Left renal pelvis (tissue), 4 donors: ENCODE measurements around the gene TVP23C. TPM values are rescaled to one million over a fixed set of nuclear protein-coding genes. Genes with fewer than 3 reads are reported as not detected.

Experiments used
- DNase-seq, 4 donors: peaks; one replicate each; pipeline ENCODE4 v3.0.0-alpha.2; 2013; ENCODE audit warnings: low read depth in 4 of 4, low spot score in 3 of 4
- polyA plus RNA-seq, 4 donors: library from polyadenylated mRNA; unstranded; fragments of 120-200 nt; gene quantifications; one replicate each; pipeline ENCODE4 v1.2.1, GENCODE V29; 2013; ENCODE audit not compliant: insufficient read length in 4 of 4

TVP23C gene
- polyA plus RNA-seq, 4 donors: 12.8 to 17.7 (median 15.3) TPM

DNA sequence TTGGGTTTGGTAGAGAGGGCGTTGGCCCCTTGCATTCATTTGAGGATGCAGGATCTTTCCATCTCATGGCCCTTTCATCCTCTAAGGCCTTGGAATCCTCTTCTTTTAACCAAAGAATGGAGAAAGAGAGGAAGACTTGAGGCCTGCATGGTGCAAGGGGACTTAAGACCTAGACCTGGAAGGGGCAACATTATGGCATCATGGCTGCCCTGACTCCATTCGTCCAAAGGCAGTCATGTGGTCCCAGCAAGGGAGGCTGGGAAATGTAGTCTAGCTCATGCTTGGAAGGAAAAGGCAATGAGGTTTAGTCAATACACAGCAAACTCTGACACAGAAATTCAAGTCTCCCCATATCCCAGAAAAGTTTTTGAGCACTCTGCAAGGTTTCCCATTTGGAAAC, 65.2 kb downstream of the TVP23C start:
- DNase-seq: no peak

DNA sequence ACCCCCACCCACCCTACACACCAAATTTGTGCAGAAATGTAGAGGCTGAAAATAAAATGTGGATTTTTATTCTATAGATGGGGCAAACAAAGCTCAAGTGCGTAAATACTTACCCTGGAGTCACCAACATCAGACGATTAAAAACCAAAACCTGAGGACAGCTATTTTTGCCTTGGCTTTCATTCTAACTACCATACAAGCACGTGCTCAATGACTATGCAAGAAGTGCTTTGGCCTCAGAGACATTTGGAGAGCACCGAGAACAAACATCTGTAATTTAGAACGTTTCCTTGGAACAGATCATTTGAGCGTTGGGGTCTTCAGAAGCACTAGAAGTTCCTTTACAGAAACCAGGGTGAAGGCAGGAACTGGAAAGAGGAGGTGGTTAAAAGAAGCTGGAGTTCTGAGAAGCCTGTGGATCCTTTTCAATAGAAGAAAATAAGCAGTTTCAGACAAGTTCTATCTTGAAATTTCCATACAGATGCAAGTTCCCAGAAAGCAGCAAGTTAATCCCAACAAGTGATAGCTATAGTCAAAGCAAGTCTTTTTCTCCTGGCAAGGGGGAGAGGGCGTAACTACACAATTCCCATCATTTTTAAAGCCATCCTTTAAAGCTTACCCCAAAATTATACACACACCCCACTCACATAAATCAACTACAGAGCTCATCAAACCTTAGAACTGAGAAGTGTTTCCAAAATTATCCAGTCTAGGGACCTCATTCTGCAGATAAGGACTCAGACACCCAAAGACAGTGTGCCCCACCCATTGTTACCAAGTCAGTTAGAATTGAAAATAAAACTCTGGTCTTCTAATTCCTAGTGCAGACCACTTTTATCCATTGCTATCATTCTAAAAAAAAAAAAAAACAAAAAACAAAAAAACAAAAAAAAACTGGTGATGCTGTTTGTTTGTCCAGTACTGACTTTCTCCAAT, 66.3 kb downstream of the TVP23C start:
- DNase-seq: no peak

DNA sequence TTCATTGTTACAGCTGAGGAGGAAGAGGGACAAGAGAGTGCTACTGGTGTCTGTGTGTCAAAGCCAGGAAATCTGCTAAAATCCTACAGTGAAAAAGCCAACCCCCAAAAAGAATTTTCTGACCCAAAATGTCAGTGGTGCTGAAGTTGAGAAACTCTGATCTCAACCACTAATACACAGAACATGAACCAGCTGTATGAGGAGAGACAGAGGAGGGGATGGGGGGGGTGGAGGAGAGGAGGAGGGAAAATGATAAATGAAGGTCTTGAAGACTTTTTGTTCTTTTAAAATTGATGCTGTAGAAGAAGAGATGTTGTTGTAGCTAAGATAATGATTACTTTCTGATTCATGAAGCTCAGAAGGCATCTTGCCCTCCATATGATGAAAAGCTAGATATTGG, 68.5 kb downstream of the TVP23C start:
- DNase-seq: no peak

GRCh38 chr17:15493693-15494035, 69.6 kb downstream of the TVP23C start:
- DNase-seq: no peak

GRCh38 chr17:15492791-15493692, 70.2 kb downstream of the TVP23C start:
- no peak for DNase-seq

- no peak for DNase-seq
These were observed 71.1 kb downstream of the TVP23C start for GRCh38 chr17:15492186-15492585.

GRCh38 chr17:15490634-15491261, 72.5 kb downstream of the TVP23C start:
- DNase-seq: no peak

DNA sequence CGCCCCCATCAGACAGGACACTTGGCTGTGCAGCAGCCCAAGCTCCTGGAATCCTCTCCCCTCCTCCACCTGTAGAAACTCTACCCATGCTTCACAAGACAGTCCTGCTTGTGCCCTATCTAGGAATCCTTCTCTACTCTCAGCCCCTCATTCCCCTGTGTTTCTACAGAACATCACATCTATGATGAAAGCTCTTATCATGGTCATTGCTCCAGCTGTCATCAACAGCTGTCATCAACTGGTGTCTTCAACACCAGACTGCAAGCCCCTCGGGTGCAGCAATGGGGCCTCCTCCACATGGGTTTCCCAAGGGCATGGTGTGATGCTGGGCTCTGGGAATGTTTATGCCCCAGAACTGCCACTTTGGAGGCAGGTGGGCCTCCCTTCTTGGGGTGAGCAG, 74.7 kb downstream of the TVP23C start:
- no peak for DNase-seq

- DNase-seq: no peak
These were observed 78.2 kb downstream of the TVP23C start for GRCh38 chr17:15485045-15485444.

DNA sequence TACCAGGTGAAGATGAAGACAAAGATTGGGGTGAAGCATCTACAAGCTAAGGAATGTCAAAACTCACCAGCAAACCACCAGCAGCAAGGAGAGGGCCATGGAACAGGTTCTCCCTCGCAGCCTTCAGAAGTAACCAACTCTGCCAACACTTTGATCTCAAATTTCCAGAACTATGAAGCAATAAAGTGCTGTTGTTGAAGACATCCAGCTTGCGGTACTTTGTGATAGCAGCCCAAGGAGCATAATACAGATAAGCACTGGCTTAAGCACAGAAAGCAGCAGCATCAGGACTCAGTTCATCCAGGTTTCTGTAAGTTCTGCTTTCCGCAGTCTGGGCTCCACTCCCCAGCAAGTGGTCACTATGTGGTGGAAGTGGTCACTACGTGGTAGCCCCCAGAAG, 79.9 kb downstream of the TVP23C start:
- no peak for DNase-seq

DNA sequence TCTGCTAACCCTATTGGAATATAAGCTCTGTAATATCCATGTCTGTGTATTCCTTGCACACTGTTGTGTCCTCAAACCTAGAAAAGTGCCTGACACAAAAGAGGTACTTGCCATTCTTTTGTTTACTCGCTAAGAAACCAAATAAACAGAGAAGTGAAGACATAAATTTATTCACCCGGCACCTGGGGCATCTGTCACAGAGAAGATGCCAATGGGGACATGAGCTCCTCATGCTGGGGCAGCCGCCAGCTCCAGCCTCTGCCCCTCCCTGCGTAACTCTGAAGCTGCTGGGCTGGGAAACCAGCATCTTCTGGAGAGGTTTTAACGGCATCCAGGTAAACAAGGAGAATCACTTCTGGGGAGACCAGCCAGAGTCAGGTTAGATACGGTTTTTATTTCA, 80.8 kb downstream of the TVP23C start:
- DNase-seq: no peak

DNA sequence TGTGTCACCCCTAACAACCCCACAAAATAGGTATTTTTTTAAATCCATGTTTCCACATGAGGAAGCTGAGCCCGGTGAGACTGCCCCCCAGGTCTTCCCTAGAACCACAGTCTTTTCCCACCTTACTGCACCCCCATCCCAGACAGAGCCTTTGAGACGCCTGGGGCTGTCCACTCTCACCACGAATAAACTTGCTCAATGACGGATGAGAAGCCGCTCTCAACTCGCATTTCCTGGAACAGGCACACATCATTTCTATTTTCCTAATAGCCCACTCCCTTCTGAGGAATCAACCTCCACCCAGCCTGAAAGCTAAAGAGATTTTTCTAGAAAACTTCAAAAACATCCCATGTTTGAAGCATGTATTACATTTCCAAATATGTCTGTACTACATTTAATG, 81.8 kb downstream of the TVP23C start:
- DNase-seq: no peak

GRCh38 chr17:15480204-15480603, 83.1 kb downstream of the TVP23C start:
- DNase-seq: no peak

GRCh38 chr17:15479703-15480102, 83.6 kb downstream of the TVP23C start:
- DNase-seq: no peak

DNA sequence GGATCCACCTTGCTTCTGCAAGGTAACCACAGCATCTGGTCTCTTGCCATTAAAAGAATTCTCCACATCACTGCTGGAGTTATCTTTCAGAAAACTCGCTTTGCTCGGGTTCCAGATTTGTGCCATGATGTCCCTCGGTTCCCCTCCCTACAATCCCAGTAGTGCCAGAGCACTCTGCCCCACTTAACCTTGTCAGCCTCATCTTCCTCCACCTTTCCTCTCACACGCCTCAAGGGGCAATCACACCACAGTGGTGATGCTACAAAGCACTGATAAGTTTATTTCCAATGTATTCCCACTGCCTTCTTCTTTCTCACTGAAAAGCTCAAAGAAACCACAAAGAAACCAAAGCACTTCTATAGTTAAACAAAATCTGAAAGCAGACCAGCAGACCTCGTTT, 84.4 kb downstream of the TVP23C start:
- DNase-seq: no peak

GRCh38 chr17:15475631-15476354, 87.5 kb downstream of the TVP23C start:
- no peak for DNase-seq

DNA sequence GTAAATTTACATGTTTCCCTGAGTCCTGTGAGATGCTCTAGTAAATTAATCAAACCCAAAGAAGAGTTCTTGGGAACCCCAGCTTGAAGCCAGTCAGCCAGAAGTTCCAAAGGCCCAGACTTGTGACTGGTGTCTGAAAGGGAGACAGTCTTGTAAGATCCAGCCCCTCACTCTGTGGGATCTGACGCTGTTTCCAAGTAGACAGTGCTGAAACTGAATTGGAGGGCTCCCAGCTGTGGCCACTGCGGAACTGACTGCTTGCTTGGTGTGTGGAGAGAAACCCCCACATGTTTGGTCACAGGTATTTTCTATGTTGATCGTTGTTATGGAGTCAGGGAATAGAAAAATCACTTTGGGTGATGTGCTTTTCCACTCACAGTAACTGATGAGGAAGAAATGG, 90.4 kb downstream of the TVP23C start:
- no peak for DNase-seq

DNA sequence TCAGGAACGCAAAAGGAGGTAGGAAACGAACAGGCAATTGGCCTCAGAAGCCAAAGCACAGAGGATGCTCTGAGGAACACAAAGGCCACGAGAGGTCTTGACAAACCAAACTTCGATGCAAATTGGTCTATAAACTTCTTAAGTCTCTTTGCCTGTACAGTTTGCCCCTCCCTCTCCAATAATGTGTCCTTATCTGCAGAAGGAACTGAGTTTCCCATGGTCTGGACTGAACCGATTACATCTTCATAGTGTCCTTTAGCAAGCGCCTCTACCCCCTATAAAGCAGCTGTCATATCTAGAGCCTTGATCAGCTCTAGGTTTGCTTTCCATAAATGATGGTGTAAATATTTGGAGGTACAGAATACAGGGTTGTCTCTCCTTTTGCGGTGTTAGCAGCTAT, 92.7 kb downstream of the TVP23C start:
- DNase-seq: no peak

DNA sequence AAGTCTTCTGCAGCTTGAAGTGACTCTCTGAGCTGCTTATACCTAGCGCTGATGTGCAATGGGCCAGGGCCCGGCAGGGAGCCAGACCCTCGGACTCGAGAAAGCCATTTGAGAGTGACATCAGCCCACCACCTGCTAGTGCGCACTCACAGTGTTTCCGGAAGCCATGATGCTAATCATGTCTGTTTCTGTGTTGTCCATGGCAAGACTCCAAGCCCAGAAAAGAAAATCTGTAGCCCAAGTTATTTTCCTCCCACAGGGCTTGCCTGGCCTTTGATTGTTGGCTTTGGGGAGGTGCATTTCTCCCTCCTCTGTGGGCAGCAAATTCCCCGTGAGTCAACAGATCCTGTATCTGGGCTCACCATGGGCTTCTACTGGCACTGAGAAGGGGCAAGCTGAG, 94.0 kb downstream of the TVP23C start:
- no peak for DNase-seq

DNA sequence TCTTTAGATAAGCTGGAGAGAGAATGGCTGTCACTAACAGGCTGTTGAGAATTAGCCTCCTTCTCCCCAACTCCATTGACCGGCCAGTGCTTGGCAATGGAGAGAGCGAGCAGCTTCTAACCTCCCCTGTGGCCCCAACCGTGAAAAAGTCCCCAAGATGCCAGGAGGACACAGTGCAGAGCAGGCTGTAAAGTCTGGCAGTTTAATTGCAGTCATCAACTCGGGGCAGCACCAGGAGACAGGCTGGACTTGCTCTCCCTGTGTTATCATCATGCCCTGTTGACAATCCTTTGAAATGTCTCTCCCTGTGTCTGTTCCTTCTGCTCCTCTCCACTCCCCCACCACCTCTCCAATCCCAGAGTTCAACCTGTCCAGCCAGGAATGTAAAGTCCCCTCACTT, 95.2 kb downstream of the TVP23C start:
- no peak for DNase-seq

- DNase-seq: no peak
These were observed 95.7 kb downstream of the TVP23C start, which contains the start of gene CDRT4 for GRCh38 chr17:15467592-15467991. Gene CDRT4 (minus strand): TSS chr17:15467621. CDS start chr17:15440238, 27,383 bp downstream.
